IPS DF 6.9 (cell line): ENCODE results near the gene MKI67.

ENCODE experiments used
- DNase-seq: peaks from one replicate; pipeline ENCODE4 v3.0.0-alpha.2; 2013; ENCODE audit warnings: low read depth, low spot score
- H3K27ac ChIP-seq: one replicate; pipeline ENCODE4 v1.5.1; 2013; ENCODE audit warnings: low read length, control low read depth
- H3K27me3 ChIP-seq: 2 replicates; pipeline ENCODE4 v1.6.1; 2013; ENCODE audit warnings: mild to moderate bottlenecking, low read length; ENCODE audit not compliant: control insufficient read depth, insufficient read depth
- H3K36me3 ChIP-seq: 2 replicates; pipeline ENCODE4 v1.6.1; 2013; ENCODE audit warnings: low read length; ENCODE audit not compliant: control insufficient read depth, insufficient read depth
- H3K4me1 ChIP-seq: 2 replicates; pipeline ENCODE4 v1.6.1; 2013; ENCODE audit warnings: low read length; ENCODE audit not compliant: control insufficient read depth, insufficient read depth
- H3K4me3 ChIP-seq: 2 replicates; pipeline ENCODE4 v1.5.1; 2013; ENCODE audit warnings: mild to moderate bottlenecking, low read length
- H3K9me3 ChIP-seq: 2 replicates; pipeline ENCODE4 v1.6.1; 2013; ENCODE audit warnings: low read length, inconsistent platforms; ENCODE audit not compliant: control insufficient read depth, insufficient read depth
- WGBS: extraction: QIAGEN DNeasy Blood & Tissue Kit; methylation state at CpG from one replicate; pipeline ENCODE4 v1.1.7; 2013; ENCODE audit warnings: mixed read lengths, missing lambda C conversion rate; ENCODE audit not compliant: insufficient read length, insufficient coverage; 5-methylcytosine and 5-hydroxymethylcytosine counted together

The MKI67 gene

DNA sequence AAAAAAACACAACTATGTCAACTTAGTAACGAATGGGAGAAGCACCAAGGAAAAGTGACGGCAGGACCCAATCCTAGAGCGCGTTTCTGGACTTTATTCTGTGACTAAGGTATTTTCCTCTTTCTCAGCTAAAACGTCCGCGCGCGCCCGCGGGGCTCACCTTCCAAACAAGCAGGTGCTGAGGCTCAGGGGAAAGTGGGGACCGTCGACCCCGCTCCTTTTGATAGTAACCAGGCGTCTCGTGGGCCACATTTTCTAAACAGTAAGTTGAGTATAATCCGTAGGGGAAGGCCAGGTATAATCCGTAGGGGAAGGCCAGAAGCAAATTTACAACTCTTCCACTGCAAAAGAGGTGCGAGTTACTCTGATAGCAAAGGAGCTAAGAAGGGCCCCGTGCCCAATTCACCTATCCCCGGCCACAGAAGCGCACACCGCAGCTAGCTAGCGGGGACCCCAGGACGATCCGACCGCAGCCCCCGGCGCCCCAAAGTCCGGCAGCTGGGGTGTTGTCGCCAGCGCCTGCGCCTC lies 743 bp downstream of the MKI67 start:
- Histone ChIP-seq H3K36me3 (peaks cover 4% of the 10 kb centered on the region; the same call in 1 of the 2 replicates), H3K9me3 (no peaks in the 10 kb centered on the region), H3K4me1 (peaks cover 2% of the 10 kb centered on the region; the same call in 1 of the 2 replicates), H3K27ac (no peak overlapping the region), H3K4me3 (peak overlapping the region; percentile 61), H3K27me3 (no peaks in the 10 kb centered on the region)
- DNase-seq: no peak
- WGBS: 100% methylated on average over 1 of the region's 33 CpGs

DNA sequence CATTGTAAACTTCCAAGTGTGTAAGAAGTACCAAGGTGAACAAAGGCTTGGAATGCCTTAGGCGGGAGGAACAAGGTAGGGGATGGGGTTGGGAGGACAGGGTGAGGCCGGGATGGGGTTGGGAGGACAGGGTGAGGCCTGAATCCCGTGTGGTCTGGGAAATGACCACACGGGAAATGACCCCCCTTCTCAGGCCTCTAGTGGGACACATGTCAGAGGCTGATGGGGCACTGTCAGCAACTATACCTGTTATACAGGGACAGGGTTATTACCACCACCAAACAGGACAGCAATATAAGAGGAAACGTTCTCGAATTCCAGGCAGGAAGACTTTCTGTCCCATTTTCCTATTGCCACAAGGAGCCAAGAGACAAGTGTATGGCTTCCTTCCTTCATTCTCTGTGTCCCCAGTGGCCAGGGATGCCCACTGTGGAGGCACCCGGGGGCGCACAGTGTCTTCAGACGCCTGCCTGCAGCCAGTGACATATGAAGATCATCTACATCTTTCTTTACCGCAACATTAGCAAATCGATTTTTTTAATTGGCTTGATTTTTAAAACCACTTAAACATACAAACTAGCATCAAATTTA lies 1.3 kb downstream of the MKI67 start:
- 100% methylated on average over 1 of the region's 11 CpGs for WGBS
- no peak for DNase-seq
- H3K4me1 ChIP-seq: peaks cover 2% of the 10 kb centered on the region; the same call in 1 of the 2 replicates
- H3K36me3 ChIP-seq: peaks cover 4% of the 10 kb centered on the region; the same call in 1 of the 2 replicates
- no peak overlapping the region for H3K27ac ChIP-seq
- H3K4me3 ChIP-seq: peak overlapping the region; percentile 61; the same call in 1 of the 2 replicates
- no peaks in the 10 kb centered on the region for H3K27me3 ChIP-seq
- H3K9me3 ChIP-seq: no peaks in the 10 kb centered on the region

DNA sequence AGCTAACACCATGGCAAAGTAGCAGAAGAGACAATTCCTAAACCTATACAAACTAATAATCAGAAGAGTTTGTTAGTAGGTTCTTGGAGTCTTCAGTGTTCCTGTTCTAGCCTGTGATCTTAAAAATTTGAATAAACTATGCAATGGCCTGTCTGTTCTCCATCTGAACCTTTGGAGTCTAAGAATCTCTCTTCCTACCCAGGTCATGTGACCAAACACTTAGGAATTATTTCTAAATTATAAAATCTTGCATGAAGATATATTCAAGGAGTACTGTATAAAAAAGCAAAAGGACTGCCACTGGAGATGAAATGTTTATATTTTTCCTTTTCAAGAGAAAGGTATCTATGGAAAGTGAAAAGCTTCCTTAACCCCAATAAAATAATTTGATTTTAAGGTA lies 2.4 kb downstream of the MKI67 start:
- Histone ChIP-seq H3K27me3 (no peaks in the 10 kb centered on the region), H3K4me3 (no peak overlapping the region), H3K9me3 (no peaks in the 10 kb centered on the region), H3K36me3 (peaks cover 4% of the 10 kb centered on the region; the same call in 1 of the 2 replicates), H3K27ac (no peak overlapping the region), H3K4me1 (peaks cover 2% of the 10 kb centered on the region; the same call in 1 of the 2 replicates)
- no peak for DNase-seq

DNA sequence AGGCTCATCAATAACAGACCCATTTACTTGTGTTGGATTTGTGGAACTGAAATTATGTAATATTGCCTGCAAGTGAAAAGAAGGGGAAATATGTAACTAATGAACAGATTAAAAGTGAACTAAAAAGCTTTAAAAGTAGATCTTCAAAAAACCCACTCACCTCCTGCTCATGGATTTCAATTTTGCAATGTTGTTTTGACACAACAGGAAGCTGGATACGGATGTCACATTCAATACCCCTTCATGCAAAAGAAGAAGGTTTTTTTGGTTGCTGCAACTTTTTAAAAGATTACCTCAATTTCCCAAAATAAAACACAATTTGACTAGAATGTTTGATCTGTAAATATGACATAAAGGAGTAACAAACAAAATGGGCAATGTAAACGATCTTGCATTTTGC lies 3.3 kb downstream of the MKI67 start:
- H3K36me3 ChIP-seq: peaks cover 4% of the 10 kb centered on the region; the same call in 1 of the 2 replicates

GRCh38 chr10:128121750-128122412 lies 4.3 kb downstream of the MKI67 start:
- DNase-seq: no peak
- Histone ChIP-seq H3K36me3 (peaks cover 4% of the 10 kb centered on the region; the same call in 1 of the 2 replicates), H3K4me1 (no peaks in the 10 kb centered on the region; the same call in 1 of the 2 replicates), H3K4me3 (no peak overlapping the region), H3K27ac (no peak overlapping the region), H3K27me3 (no peaks in the 10 kb centered on the region), H3K9me3 (no peaks in the 10 kb centered on the region)
- WGBS: no CpG with 5 or more reads among the region's 5 CpGs

More for the DNA sequence above, 3.3 kb downstream of the MKI67 start:
- Histone ChIP-seq H3K9me3 (no peaks in the 10 kb centered on the region), H3K4me1 (peaks cover 2% of the 10 kb centered on the region; the same call in 1 of the 2 replicates), H3K27ac (no peak overlapping the region), H3K4me3 (no peak overlapping the region), H3K27me3 (no peaks in the 10 kb centered on the region)
- DNase-seq: no peak
- no CpG with 5 or more reads among the region's 2 CpGs for WGBS

DNA sequence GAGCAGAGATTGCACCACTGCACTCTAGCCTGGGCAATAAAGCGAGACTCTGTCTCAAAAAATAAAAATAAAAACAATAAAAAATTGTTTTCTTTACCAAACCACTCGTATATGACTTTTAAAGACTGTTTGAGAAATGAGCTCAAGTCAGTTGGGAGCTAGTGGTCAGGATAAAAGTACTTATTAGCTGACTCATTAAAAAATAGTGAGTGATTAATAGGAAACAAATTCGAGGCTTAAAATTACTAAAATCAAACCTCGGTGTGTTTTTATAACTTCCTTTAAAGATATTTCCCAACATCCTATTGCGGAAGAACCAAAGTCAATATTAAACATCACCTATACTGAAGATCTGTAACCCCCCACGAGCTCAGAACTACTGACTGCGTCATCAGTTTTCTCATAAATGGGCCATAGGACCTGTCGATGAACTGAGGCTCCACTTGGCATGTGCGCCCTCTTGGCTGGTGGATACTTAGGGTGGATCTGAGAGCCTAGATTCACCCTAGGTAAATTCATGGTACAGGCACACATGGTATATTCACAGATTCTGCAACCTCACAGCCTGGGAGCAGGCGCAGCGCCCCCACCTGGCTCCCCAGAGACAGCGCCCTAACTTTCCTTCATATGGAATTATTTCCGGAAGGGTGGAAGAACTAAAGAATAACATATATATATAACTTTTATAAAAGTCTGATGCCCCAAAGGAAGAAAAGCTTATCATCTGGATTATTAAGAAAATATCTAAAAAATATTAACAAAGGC lies 9.2 kb downstream of the MKI67 start:
- Histone ChIP-seq H3K4me3 (no peak overlapping the region), H3K9me3 (no peaks in the 10 kb centered on the region), H3K4me1 (no peaks in the 10 kb centered on the region), H3K36me3 (peaks cover 34% of the 10 kb centered on the region), H3K27ac (no peak overlapping the region), H3K27me3 (no peaks in the 10 kb centered on the region)
- DNase-seq: no peak
- no CpG with 5 or more reads among the region's 13 CpGs for WGBS

DNA sequence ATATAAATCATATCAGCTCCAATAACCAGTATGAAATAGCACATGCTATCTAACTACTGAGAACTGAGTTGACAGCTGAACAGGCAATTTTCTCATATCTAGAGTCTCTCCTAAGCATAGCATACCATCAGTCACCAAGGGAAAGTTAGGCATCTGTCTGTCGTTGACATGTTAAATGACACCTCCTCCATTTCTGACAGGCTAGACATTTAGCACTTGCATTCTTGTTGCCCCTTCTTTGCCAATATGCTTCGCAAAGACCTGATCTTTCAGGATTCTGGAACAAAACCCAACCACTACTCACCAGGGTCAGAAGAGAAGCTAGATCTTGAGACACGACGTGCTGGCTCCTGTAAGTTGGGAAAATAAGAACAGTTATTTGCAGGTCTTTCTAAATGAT lies 10.0 kb downstream of the MKI67 start:
- DNase-seq: no peak
- Histone ChIP-seq H3K9me3 (no peaks in the 10 kb centered on the region), H3K4me3 (no peak overlapping the region), H3K27me3 (no peaks in the 10 kb centered on the region), H3K4me1 (no peaks in the 10 kb centered on the region), H3K27ac (no peak overlapping the region), H3K36me3 (peaks cover 37% of the 10 kb centered on the region)
- no CpG with 5 or more reads among the region's 4 CpGs for WGBS

- Histone ChIP-seq H3K4me3 (no peak overlapping the region), H3K27me3 (no peaks in the 10 kb centered on the region), H3K27ac (no peak overlapping the region), H3K9me3 (no peaks in the 10 kb centered on the region), H3K4me1 (no peaks in the 10 kb centered on the region), H3K36me3 (peaks cover 37% of the 10 kb centered on the region)
- WGBS: no CpG with 5 or more reads among the region's 8 CpGs
- DNase-seq: no peak
Observed at GRCh38 chr10:128115356-128115755, 10.9 kb downstream of the MKI67 start.

DNA sequence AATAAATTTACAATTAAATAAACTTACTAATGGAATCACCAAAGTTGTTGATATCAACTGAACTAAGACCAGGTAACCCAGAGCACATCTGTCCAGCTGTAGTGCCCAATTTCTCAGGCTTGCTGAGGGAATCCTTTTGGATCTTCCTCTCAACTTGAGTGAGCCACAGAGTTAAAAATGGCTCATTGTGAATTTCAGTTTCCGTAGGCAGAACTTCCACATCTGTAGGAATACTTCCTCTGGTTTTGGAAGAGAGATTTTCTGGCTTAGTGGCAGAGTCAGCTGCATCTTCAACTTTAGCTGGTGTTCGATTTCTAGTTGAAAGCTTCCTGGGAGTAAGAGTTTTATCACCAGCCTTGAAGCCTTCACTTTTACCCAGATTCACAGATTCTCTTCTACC lies 11.3 kb downstream of the MKI67 start:
- WGBS: no CpG with 5 or more reads among the region's 2 CpGs
- H3K36me3 ChIP-seq: peaks cover 37% of the 10 kb centered on the region
- H3K27me3 ChIP-seq: no peaks in the 10 kb centered on the region
- no peaks in the 10 kb centered on the region for H3K4me1 ChIP-seq
- H3K4me3 ChIP-seq: no peak overlapping the region
- no peak for DNase-seq
- H3K27ac ChIP-seq: no peak overlapping the region
- H3K9me3 ChIP-seq: no peaks in the 10 kb centered on the region

- Histone ChIP-seq H3K36me3 (peaks cover 52% of the 10 kb centered on the region), H3K9me3 (no peaks in the 10 kb centered on the region), H3K4me3 (no peak overlapping the region), H3K4me1 (no peaks in the 10 kb centered on the region), H3K27ac (no peak overlapping the region), H3K27me3 (no peaks in the 10 kb centered on the region)
- no peak for DNase-seq
- WGBS: no CpG with 5 or more reads among the region's 13 CpGs
Observed at GRCh38 chr10:128113026-128113425, 13.2 kb downstream of the MKI67 start.
